B cell (primary cell): ENCODE measurements around the gene CMPK1.

Source experiments
- CTCF ChIP-seq: fragments of 200-600 bp; IDR thresholded peaks from one replicate; pipeline ENCODE4 v1.8.0; 2022; ENCODE audit warnings: antibody characterized with exemption, mild to moderate bottlenecking
- EZH2 ChIP-seq: IDR thresholded peaks from 2 replicates; pipeline ENCODE4 v1.6.1; 2012; ENCODE audit warnings: borderline replicate concordance, low read depth, mild to moderate bottlenecking, moderate library complexity, low read length; ENCODE audit not compliant: insufficient read depth, poor library complexity, severe bottlenecking

GRCh38 chr1:47389731-47390130, 56.1 kb downstream of the CMPK1 start:
- TF ChIP-seq CTCF: no peak
- TF ChIP-seq EZH2: no peak
